ENCODE results near the gene ADA. TPM values are rescaled to one million over a fixed set of nuclear protein-coding genes. Genes with fewer than 3 reads are reported as not detected.

The ADA gene
- total RNA-seq, 2 experiments from 2014 or later, result 67.0 to 142 TPM

DNA sequence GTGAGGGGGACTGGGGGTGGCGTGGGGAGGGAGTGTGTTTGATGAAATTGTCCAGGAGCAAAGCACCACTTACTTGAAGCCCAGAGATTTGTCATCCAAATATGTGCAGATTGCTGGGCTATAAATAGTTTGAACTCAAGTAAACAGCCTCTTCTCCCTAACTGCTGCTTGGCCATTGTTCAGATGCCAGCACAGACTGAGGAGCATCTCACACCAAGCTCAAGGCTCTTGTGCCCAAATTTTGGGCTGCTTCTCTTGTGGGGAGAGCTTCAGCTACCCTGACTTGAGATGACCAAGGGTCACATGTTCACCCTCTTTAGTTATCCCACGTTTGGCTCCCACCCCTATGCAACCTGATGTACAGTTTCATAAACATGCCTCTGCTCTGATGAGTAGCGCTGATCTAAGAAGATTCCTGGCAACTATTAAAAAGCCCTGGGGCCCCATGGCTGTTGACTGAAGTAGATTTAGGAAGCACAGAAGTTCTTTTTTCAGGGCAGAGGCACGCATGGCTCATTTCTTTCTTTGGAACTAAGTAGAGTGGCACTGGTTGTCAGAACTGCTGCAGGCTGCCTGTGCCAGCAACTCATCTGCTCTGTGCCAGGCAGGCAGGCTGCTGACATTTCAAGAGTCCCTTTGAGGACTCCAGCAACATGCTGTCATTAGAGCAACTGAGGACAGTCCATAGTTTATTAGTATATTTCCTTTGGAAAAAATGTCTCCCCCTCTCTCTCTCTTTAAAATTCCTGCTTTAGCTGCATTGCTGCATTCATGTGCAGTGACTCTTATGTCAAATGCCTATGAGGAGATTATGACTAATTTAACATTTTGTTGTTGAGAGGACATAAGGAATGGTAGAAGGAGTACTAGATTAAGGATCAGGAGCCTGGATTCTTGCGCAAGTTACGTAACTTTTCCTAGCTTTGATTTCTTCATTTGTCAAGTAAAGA is 78.7 kb downstream of the ADA start:
- POLR2A ChIA-PET, result interaction anchor here (0.5 to 1.3 kb wide), 7 partner anchors 9 to 51 kb away, joined by 3 to 6 read pairs (median 4); partner anchors contain the start of genes PKIG and SERINC3
- CTCF ChIA-PET (ENCODE audit: unreplicated experiment), result interaction anchor here (0.8 kb wide), 1 partner anchor 10 kb away, joined by 4 read pairs; the partner anchor contains the start of gene PKIG
- peak; percentile 46 for DNase-seq (ENCODE audit: low spot score)
- Histone ChIP-seq H4K20me1 (ENCODE audit: insufficient read depth, low read length) (no peaks in the 10 kb centered on the region), H3K9me2 (ENCODE audit: insufficient read depth, low read length) (no peaks in the 10 kb centered on the region), H3K4me2 (ENCODE audit: low read length) (peak overlapping the region; percentile 51), H3K9me3 (ENCODE audit: low read length) (no peaks in the 10 kb centered on the region), H3K79me2 (ENCODE audit: insufficient read depth, low read depth, low read length) (no peaks in the 10 kb centered on the region), H3K36me3 (ENCODE audit: insufficient read depth, low read length) (no peaks in the 10 kb centered on the region), H3K27ac (ENCODE audit: low read depth, low read length, poor library complexity, severe bottlenecking) (peak overlapping the region; percentile 47), H3K4me1 (ENCODE audit: insufficient read depth, low read length, poor library complexity, severe bottlenecking) (peaks cover 50% of the 10 kb centered on the region), H3K4me3 (ENCODE audit: low read depth, low read length, poor library complexity, severe bottlenecking) (peak overlapping the region; percentile 12), H2AFZ (ENCODE audit: low read length) (peak overlapping the region; percentile 87)
- no TSS peak for BruUV-seq (replicated peaks)
- TF ChIP-seq, protein P1, sequence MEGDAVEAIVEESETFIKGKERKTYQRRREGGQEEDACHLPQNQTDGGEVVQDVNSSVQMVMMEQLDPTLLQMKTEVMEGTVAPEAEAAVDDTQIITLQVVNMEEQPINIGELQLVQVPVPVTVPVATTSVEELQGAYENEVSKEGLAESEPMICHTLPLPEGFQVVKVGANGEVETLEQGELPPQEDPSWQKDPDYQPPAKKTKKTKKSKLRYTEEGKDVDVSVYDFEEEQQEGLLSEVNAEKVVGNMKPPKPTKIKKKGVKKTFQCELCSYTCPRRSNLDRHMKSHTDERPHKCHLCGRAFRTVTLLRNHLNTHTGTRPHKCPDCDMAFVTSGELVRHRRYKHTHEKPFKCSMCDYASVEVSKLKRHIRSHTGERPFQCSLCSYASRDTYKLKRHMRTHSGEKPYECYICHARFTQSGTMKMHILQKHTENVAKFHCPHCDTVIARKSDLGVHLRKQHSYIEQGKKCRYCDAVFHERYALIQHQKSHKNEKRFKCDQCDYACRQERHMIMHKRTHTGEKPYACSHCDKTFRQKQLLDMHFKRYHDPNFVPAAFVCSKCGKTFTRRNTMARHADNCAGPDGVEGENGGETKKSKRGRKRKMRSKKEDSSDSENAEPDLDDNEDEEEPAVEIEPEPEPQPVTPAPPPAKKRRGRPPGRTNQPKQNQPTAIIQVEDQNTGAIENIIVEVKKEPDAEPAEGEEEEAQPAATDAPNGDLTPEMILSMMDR (conservative IDR thresholded peaks at IDR 0.05; ENCODE audit: low read length), result no peak
- no peak for TF ChIP-seq EZH2phosphoT487 (IDR thresholded peaks at IDR 0.05; ENCODE audit: borderline replicate concordance, low read depth, low read length)
- intact Hi-C loops (cut with micrococcal nuclease; ENCODE audit: unreplicated experiment), result no loop called here

DNA sequence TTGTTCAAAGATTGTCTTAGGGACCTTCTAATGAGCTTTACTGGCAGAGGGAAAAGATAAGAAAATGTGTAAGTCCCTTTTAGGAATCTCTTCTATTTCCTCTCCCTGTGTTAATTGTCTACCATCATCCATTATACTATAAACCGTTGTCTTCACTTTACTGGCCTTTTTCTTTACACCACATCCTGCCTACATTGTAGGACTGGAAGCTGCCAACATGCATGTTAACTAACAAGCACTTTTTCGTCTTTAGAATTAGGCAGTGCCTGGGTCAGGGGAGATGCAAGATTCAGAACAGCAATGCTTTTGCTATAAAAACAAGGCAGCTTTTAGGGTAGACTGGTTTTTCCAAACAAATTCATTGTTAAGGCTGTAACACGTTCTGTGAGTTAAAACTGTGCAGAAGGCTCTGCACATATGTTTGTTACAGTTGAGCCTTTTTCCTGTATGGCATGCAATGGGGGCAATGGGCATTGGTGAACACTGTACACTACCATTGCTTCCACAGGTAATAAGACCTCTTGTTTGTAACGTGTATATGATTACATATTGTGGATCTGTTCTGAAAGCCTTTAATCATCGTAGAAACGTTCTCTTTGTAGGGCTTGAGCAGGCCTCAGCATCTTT is 80.0 kb downstream of the ADA start:
- CTCF ChIA-PET (ENCODE audit: unreplicated experiment), result no interaction called here
- Histone ChIP-seq H3K9me2 (ENCODE audit: insufficient read depth, low read length) (no peaks in the 10 kb centered on the region), H2AFZ (ENCODE audit: low read length) (peak overlapping the region; percentile 92), H3K79me2 (ENCODE audit: insufficient read depth, low read depth, low read length) (no peaks in the 10 kb centered on the region), H3K4me1 (ENCODE audit: insufficient read depth, low read length, poor library complexity, severe bottlenecking) (peaks cover 45% of the 10 kb centered on the region), H3K27ac (ENCODE audit: low read depth, low read length, poor library complexity, severe bottlenecking) (peak overlapping the region; percentile 47), H3K4me3 (ENCODE audit: low read depth, low read length, poor library complexity, severe bottlenecking) (no peak overlapping the region), H3K9me3 (ENCODE audit: low read length) (no peaks in the 10 kb centered on the region), H3K36me3 (ENCODE audit: insufficient read depth, low read length) (no peaks in the 10 kb centered on the region), H4K20me1 (ENCODE audit: insufficient read depth, low read length) (no peaks in the 10 kb centered on the region), H3K4me2 (ENCODE audit: low read length) (peak overlapping the region; percentile 41)
- POLR2A ChIA-PET, result interaction anchor here (0.7 to 1.5 kb wide), 3 partner anchors 15 to 50 kb away, joined by 3 to 4 read pairs (median 4); partner anchors contain the start of gene SERINC3
- BruUV-seq (replicated peaks), result no TSS peak
- intact Hi-C loops (cut with micrococcal nuclease; ENCODE audit: unreplicated experiment), result no loop called here
- TF ChIP-seq, protein P1 (conservative IDR thresholded peaks at IDR 0.05; ENCODE audit: low read length), result no peak
- no peak for TF ChIP-seq EZH2phosphoT487 (IDR thresholded peaks at IDR 0.05; ENCODE audit: borderline replicate concordance, low read depth, low read length)
- DNase-seq (ENCODE audit: low spot score), result peak; percentile 40

Measured in OCI-LY7 (cell line).